SJSA1 (cell line): ENCODE data around the gene TRABD2B. TPM values are rescaled to one million over a fixed set of nuclear protein-coding genes. Genes with fewer than 3 reads are reported as not detected.

Experiments
- DNase-seq, 2 experiments: peaks; one replicate each; pipeline ENCODE4 v3.0.0-alpha.2; 2015 to 2020; ENCODE audit warnings: low spot score in 2 of 2, low read depth in 1 of 2
- H3K27ac ChIP-seq: fragments of 250-450 bp; sonication (Bioruptor Pico); 2 replicates; pipeline ENCODE4 v1.5.1; 2020; ENCODE audit warnings: mild to moderate bottlenecking, moderate library complexity
- H3K27me3 ChIP-seq: fragments of 250-450 bp; sonication (Bioruptor Pico); replicated peaks from 2 replicates; pipeline ENCODE4 v1.5.1; 2020; ENCODE audit warnings: mild to moderate bottlenecking, moderate library complexity
- H3K36me3 ChIP-seq: fragments of 250-450 bp; sonication (Bioruptor Pico); 2 replicates; pipeline ENCODE4 v1.5.1; 2020; ENCODE audit warnings: mild to moderate bottlenecking
- H3K4me1 ChIP-seq: fragments of 250-450 bp; sonication (Bioruptor Pico); replicated peaks from 2 replicates; pipeline ENCODE4 v1.6.1; 2021; ENCODE audit warnings: mild to moderate bottlenecking
- H3K4me3 ChIP-seq: fragments of 250-450 bp; sonication (Bioruptor Pico); 2 replicates; pipeline ENCODE4 v1.5.1; 2020; ENCODE audit warnings: mild to moderate bottlenecking
- H3K9me3 ChIP-seq: fragments of 250-450 bp; sonication (Bioruptor Pico); replicated peaks from 2 replicates; pipeline ENCODE4 v1.5.1; 2020; ENCODE audit warnings: mild to moderate bottlenecking
- total RNA-seq: library from RNA; depleted of rRNA; stranded (reverse); fragments of >200 nt; shearing (Covaris generic); gene quantifications from 2 replicates; pipeline ENCODE4 v1.2.3, GENCODE V29; 2014; rRNA removed

TRABD2B gene
- 0.16 and 0.75 TPM in 2 replicates for total RNA-seq

DNA sequence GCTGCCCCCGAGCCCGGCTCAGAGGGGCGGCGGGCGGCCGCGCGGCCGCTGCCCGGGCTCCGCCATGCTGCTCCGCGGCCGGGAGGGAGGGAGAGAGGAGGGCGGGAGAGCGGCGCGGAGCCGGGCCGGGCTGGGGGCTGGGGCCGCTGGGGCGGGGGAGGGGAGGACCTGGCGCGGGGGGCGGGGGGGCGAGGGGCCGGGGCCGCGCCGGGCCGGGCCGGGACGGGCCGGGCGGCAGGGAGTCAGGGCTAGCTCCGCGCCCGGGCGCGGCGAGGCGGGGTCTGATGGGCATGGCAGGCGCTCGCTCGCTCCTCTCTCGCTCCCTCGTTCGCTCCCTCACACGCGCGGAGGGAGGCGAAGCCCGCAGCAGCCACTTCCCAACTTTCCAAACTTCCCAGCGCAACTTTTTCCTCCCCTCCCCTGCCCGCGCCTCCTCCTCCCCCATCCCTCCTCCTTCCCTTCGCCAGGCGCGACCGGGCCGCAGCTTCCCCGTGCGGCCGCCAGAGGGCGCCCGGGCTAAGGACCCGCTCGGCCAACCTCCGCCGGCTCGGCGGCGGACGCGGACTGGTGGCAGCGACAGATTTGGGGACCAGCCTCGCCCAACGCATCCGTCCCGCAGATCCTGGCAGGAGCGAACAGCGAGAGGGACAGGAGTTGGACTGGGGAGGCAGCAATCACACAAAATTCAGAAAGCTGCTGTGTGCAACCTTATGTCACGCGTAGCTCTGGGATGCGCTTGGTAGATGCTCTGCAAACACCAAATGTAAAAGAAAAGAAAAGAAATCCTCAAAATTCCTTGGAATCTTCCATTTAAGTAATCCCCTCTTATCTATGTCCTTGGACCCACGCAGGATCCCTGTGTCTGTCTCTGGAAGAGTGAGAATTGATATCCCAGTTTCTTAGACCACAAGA lies at the start of gene TRABD2B:
Gene TRABD2B, minus strand, starts transcription at position 97 of the 912 bp plus-strand sequence.
- Histone ChIP-seq H3K4me3 (peak within 1 kb of the TSS; percentile 48), H3K9me3 (no peaks in the 10 kb centered on the region), H3K27me3 (peaks cover 16% of the 10 kb centered on the region), H3K36me3 (no peaks in the 10 kb centered on the region), H3K27ac (no peak within 1 kb of the TSS), H3K4me1 (peaks cover 16% of the 10 kb centered on the region)
- DNase-seq: peak; percentile 83 to 84

DNA sequence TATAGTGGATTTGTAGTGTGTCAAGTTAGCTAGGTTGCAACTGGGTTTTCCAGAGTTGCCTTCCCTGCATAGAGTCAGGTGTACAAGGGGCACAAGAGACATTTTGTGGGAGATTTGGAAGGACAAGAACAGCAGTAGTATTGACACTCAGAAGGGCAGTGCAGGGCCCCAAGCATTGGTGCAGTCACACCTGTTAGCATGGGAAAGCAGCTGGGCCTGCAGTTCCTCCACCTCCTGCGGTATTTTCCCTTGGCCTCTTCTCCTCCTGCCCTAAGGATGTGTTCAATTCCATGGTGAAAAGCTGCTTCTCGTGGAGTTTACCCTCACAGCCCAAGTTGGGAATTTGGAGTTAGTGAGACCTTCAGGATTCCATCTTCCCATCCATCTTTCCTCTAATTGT lies 47.1 kb upstream of the TRABD2B start:
- no peak overlapping the region for H3K4me3 ChIP-seq
- H3K36me3 ChIP-seq: no peaks in the 10 kb centered on the region
- peaks cover 32% of the 10 kb centered on the region for H3K4me1 ChIP-seq
- DNase-seq: no peak
- H3K27me3 ChIP-seq: no peaks in the 10 kb centered on the region
- H3K9me3 ChIP-seq: no peaks in the 10 kb centered on the region
- H3K27ac ChIP-seq: no peak overlapping the region

DNA sequence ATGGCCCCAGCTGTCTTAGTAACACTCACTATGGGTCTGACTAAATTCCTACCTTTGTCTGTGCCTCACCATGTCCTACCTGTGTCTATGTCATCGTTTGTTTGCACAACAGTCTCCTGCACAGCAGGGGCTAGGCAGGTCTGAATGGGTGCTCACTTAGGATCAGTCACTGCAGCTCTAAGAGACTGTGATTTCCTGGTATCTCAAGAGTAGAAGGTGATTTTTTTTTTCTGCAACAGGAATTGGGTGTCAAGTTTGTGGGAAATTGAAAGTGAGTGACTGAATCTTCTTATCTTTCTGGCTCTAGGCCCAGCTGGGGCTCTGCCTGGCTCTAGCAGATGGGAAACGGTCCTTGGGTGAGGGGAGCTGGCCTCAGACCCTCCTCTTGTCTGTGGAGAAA lies 46.4 kb upstream of the TRABD2B start:
- no peak for DNase-seq
- Histone ChIP-seq H3K4me1 (peaks cover 33% of the 10 kb centered on the region), H3K36me3 (no peaks in the 10 kb centered on the region), H3K4me3 (no peak overlapping the region), H3K27ac (no peak overlapping the region), H3K27me3 (no peaks in the 10 kb centered on the region; the same call in 1 of the 2 replicates), H3K9me3 (no peaks in the 10 kb centered on the region)

DNA sequence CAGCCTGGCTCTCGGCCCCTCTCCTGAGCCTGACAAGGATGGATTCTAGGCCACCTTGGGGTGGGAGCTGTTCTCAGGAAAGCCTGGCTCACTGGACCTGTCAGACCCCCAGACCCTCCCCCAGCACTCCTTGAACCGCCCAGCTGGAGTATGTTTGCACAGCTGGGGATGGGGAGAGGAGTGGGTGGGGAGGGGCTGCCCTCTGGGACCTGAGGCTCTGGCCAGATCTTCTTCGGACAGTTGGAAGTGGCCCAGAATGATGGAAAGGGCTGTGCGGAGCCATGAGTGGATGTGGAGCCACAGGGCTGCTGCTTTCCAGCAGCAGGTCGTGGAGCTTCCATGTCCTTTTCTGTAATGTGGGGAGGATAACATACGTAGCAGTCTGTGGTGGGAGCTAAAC lies 43.0 kb upstream of the TRABD2B start:
- no peaks in the 10 kb centered on the region for H3K36me3 ChIP-seq

DNA sequence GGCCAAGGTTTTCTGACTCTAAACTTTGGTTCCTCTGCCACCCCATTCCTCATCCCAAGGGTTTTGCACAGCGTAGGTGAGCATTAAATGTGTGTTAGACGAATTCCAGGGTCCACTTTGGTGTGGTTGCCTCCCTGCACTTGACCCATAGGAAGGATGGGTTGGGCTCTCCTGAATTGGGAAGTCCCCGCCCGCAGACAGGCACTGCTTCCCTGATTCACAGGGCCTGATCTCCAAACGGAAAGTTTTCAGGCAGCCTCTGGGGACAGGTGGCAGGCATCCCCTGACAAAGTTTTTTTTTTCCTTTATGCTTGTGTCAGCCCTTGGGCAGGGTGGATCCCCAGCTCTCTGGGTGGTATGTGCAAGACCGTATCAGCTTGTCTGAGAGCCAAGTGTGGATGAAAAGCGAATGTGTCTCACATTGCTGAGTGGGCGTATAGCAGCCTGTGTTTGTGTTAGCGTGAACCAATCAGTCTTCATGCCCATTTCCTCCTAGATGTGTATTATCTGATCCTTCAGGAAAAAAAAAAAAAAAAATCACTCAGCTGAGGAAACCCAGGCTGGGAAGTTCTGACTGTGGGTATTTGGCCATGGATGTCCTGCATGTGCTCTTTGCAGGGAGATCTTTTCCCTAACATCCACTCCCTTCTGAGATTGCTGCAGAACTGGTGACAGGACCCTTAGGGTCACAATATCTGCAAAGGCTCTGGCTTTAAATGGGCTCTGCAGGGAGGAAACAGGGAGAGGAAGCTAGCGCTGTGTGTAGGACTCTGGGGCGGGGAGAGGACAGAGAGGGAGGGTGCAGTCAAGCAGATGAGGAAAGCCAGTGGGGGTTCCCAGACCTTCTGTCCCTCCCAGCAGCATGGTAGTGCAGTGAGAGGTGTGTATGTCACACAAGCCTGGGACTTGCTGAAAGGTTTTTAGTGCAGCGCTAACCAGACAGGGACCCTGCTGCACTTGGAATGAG lies 42.2 kb upstream of the TRABD2B start:
- Histone ChIP-seq H3K27ac (no peak overlapping the region), H3K4me3 (no peak overlapping the region), H3K36me3 (no peaks in the 10 kb centered on the region), H3K4me1 (peaks cover 13% of the 10 kb centered on the region), H3K9me3 (no peaks in the 10 kb centered on the region), H3K27me3 (no peaks in the 10 kb centered on the region; the same call in 1 of the 2 replicates)
- no peak for DNase-seq

More for the DNA sequence above, 43.0 kb upstream of the TRABD2B start:
- Histone ChIP-seq H3K9me3 (no peaks in the 10 kb centered on the region), H3K27me3 (no peaks in the 10 kb centered on the region; the same call in 1 of the 2 replicates), H3K4me3 (no peak overlapping the region), H3K4me1 (peaks cover 13% of the 10 kb centered on the region), H3K27ac (no peak overlapping the region)
- DNase-seq: no peak

DNA sequence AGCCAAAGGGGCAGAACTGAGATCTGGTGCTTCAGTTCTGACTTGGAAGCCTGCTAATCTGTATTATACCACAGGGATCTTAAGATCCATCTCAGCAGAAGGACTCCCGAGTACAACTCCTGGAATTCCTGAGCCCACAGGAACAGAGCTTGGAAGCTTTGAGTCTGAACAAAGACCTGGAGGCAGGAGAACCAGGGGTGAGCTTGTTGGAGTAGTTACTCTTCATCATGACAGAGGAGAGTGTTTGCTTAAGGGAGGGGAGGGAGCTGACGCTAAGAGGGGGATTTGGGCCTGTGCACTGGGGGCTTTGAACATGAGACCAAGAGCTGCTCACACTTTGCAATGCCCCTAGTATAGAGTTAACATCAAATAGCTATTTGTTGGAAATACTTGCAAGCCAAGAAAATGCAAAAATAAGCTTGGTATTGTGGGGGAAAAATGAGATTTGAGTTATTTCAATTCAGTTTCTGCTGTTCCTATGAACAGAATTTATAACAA lies 41.1 kb upstream of the TRABD2B start:
- no peak for DNase-seq
- no peaks in the 10 kb centered on the region for H3K36me3 ChIP-seq
- no peaks in the 10 kb centered on the region; the same call in 1 of the 2 replicates for H3K27me3 ChIP-seq
- H3K4me1 ChIP-seq: peaks cover 13% of the 10 kb centered on the region
- H3K27ac ChIP-seq: no peak overlapping the region
- no peaks in the 10 kb centered on the region for H3K9me3 ChIP-seq
- H3K4me3 ChIP-seq: no peak overlapping the region

DNA sequence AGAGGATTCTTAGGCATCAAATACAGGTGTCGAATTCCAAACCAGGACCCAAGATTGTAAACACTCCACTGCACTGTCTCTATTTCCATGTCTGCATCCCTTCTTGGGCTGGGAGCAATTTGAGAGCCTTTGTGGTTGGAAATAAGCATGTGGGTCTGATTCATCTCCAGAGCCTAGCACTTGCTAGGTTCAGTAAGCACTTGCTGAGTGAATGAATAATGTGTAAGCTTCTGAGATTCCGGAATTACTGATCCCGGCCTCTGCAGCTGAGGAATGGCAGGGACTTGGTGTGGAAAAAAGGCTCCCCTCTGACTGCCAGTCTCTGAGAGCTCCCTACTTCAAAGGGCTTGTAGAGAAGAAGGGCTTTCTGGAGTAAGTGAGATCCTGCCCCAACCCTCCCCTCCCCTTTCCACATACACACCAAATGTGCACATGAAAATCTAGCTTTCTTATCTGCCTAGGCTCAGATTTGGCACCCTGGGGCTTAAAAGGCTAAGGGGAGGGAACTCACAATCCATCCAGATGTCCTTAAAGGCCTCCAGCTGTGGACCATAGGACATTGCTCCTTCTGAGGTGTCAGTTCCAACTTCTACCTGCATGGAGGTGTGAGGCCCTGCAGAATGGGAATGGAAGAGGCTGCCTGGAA lies 39.6 kb upstream of the TRABD2B start:
- DNase-seq: no peak
- no peak overlapping the region for H3K4me3 ChIP-seq
- H3K9me3 ChIP-seq: no peaks in the 10 kb centered on the region
- no peak overlapping the region for H3K27ac ChIP-seq
- peaks cover 13% of the 10 kb centered on the region for H3K4me1 ChIP-seq
- no peaks in the 10 kb centered on the region for H3K36me3 ChIP-seq
- H3K27me3 ChIP-seq: no peaks in the 10 kb centered on the region; the same call in 1 of the 2 replicates

DNA sequence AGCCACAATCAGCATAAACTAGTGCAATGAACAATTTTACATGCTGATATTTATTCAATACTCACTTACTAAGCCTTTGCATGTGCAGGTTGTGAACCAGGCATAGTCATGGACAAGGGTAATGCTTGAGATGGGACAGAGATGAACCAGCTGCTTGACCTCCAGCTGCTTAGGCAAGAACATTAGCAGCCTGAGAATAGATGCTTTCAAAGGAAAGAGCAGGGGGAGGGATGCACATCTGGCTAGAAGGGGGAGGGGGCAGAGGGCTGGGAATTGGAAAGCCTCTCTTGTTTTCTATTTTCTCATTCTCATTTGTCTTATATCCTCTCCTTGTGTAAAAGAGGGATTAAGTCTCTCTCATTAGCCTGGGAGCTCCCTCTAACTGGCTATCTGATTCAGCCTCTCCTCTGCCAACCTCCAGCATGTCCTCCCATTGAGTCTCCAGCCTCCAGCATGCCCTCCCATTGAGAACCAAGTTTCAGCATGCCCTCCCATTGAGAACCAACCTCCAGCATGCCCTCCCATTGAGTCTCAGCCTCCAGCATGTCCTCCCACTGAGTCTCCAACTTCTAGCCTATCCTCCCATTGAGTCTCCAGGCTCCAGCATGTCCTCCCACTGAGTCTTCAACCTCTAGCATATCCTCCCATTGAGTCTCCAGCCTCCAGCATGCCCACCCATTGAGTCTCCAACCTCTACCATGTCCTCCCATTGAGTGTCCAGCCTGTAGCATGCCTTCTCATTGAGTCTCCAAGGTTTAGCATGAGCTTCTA lies 38.4 kb upstream of the TRABD2B start:
- H3K36me3 ChIP-seq: no peaks in the 10 kb centered on the region
- no peaks in the 10 kb centered on the region; the same call in 1 of the 2 replicates for H3K27me3 ChIP-seq
- no peak overlapping the region for H3K4me3 ChIP-seq
- H3K9me3 ChIP-seq: no peaks in the 10 kb centered on the region
- H3K27ac ChIP-seq: no peak overlapping the region
- DNase-seq: no peak
- peaks cover 13% of the 10 kb centered on the region for H3K4me1 ChIP-seq

DNA sequence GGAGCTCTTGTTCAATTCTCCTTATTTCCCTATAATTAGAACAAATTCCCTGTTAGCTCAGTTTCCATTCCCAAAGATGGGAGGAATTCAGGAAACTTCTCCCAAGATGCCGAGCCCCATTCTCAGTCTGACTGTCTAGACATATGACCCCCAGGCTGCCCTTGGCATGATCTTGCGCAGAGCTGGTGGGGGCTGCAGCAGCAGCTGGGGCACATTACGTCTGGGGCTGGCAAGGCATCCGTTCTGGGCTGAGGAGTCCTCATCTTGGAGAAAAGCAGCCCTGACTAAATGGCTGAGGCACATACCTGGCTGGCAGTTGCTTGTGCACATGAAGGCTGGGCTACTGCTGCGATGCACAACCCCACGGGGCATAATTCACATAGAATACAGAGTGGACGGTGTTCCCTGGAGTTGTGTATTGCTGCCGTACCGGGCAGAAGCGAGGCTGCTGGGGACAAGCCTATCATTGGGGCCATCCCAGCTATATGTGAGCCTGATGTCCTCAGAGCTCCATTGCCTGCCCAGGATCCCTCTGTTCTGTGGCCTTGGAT lies 36.4 kb upstream of the TRABD2B start:
- Histone ChIP-seq H3K27ac (no peak overlapping the region), H3K4me1 (peaks cover 4% of the 10 kb centered on the region; the same call in 1 of the 2 replicates), H3K36me3 (no peaks in the 10 kb centered on the region), H3K9me3 (no peaks in the 10 kb centered on the region), H3K4me3 (no peak overlapping the region), H3K27me3 (no peaks in the 10 kb centered on the region; the same call in 1 of the 2 replicates)
- DNase-seq: no peak

DNA sequence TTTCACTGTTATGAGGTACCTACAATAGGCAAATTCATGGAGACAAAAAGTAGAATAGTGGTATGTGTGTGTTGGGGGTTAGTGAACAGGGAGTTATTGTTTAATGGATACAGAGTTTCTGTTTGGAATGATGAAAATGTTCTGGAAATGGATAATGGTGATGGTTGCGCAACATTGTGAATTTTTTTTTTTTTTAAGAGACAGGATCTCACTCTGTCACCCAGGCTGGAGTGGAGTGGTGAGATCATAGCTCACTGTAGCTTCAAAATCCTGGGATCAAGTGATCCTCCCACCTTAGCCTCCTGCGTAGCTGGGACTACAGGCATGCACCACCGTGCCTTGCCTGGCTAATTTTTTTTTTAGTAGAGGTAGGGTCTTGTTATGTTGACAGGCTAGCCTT lies 34.5 kb upstream of the TRABD2B start:
- Histone ChIP-seq H3K27ac (no peak overlapping the region), H3K9me3 (no peaks in the 10 kb centered on the region), H3K4me1 (peaks cover 4% of the 10 kb centered on the region; the same call in 1 of the 2 replicates), H3K36me3 (no peaks in the 10 kb centered on the region), H3K4me3 (no peak overlapping the region), H3K27me3 (no peaks in the 10 kb centered on the region)
- DNase-seq: no peak

DNA sequence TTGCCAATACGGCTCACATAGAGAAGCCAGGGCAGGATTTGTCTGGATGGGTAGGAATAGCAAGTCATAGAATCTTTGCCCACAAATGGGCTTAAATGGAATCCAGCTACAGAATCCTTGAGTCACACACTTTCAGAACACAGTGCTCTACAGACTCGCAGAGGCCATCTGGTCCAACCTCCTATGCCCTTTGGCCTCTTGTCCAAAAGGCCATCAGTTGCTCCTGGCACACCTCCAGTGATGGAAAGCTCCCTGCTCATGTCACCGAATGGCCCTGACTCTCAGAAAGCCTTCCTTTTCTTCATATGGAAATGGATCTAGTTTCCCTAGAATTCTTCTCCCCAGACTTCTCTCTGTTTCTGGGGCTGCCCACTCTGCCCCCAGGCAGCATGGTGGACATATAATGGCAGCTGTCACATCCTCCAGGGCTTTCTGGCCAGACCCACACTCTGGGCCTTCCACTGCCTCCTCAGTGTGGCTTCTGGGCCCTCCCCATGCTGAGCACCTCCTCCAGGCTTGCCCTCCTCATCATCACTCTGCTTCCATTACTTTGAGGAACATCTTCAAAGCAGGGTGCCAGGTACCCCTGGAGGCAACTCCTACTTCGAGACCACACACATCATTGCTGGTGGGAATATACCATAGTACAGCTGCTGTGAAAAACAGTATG lies 33.6 kb upstream of the TRABD2B start:
- Histone ChIP-seq H3K4me1 (no peaks in the 10 kb centered on the region), H3K27me3 (no peaks in the 10 kb centered on the region), H3K9me3 (no peaks in the 10 kb centered on the region), H3K27ac (no peak overlapping the region), H3K36me3 (no peaks in the 10 kb centered on the region), H3K4me3 (no peak overlapping the region)
- DNase-seq: no peak

DNA sequence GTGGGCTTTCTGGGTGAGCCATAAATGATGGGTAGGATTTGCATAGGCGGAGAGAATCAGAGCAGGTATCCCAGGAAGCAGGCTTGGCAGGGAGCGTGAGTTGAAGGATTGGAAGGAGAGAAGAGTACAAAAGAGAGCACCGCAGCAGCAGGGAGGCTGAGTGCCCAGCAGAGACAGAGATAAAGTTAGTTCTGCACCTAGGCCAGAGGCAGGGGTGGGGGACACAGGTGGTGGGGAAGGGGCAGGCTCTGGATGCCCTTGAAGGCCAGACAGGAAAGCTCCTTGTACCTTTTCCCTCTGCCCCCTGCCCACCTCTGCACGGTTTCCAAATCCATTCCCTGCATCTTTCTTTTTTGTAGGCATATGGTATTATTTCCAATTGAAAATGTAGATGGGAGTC lies 33.0 kb upstream of the TRABD2B start:
- H3K27ac ChIP-seq: no peak overlapping the region
- DNase-seq: no peak
- no peak overlapping the region for H3K4me3 ChIP-seq
- no peaks in the 10 kb centered on the region for H3K9me3 ChIP-seq
- no peaks in the 10 kb centered on the region for H3K27me3 ChIP-seq
- no peaks in the 10 kb centered on the region for H3K36me3 ChIP-seq
- H3K4me1 ChIP-seq: no peaks in the 10 kb centered on the region
